Measurements from ENCODE around the gene FGFR1OP2.

The FGFR1OP2 gene

DNA sequence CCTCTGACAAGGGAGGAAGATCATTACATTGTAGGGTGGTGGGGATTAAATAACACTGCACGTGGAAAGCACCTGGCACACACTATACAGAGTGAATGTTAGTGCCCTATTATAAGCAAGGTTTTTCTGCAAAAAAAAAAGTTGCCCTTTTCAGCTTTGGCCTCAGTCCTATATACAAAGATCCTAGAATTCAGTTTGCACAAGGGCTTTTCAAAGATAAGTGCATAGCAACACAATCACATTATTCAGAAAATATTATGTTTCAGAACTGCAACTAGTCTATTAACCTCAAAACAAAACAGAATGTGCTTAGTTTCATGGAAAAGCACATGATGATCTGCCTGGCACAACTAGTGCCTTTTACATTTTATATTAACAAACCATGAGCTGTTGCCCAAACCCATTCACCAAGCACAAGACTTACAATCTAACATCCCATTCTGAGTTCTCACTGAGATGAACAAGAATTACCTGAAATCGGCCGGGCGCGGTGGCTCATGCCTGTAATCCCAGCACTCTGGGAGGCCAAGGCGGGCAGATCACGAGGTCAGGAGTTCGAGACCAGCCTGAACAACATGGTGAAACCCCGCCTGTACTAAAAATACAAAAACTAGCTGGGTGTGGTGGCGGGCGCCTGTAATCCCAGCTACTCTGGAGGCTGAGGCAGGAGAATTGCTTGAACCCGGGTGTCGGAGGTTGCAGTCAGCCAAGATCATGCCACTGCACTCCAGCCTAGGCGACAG lies 74.1 kb downstream of the FGFR1OP2 start:
- Histone ChIP-seq H3K9ac (ENCODE audit: low read length) (no peak overlapping the region), H2BK15ac (replicated peaks; ENCODE audit: low read depth) (no peak overlapping the region), H3K27ac (ENCODE audit: low read depth, low read length) (no peak overlapping the region), H3K4me1 (ENCODE audit: control insufficient read depth, low read depth, low read length) (peaks cover 5% of the 10 kb centered on the region), H3K27me3 (ENCODE audit: insufficient read depth, low read length, poor library complexity) (no peaks in the 10 kb centered on the region), H3K23ac (ENCODE audit: low read length) (no peak overlapping the region), H3K56ac (ENCODE audit: low read length) (no peak overlapping the region), H3K4ac (ENCODE audit: low read depth, low read length) (no peak overlapping the region), H3K4me3 (ENCODE audit: low read length) (no peak overlapping the region), H2BK5ac (ENCODE audit: low read length) (no peak overlapping the region), H3K79me1 (ENCODE audit: low read length) (no peaks in the 10 kb centered on the region), H3K36me3 (ENCODE audit: control insufficient read depth, insufficient read depth, low read length) (no peaks in the 10 kb centered on the region), H2BK120ac (ENCODE audit: low read depth, low read length) (no peak overlapping the region), H3K79me2 (ENCODE audit: control insufficient read depth, insufficient read depth, low read length) (no peaks in the 10 kb centered on the region), H4K5ac (ENCODE audit: low read length) (no peak overlapping the region), H4K8ac (ENCODE audit: low read depth, low read length) (no peak overlapping the region), H3K4me2 (ENCODE audit: low read length) (no peak overlapping the region), H3K18ac (ENCODE audit: low read length) (no peak overlapping the region), H2AK5ac (ENCODE audit: low read length) (no peak overlapping the region)
- WGBS (ENCODE audit: extremely low coverage, insufficient coverage, low lambda C conversion rate), result no CpG with 5 or more reads among the region's 14 CpGs
- no peak for DNase-seq

DNA sequence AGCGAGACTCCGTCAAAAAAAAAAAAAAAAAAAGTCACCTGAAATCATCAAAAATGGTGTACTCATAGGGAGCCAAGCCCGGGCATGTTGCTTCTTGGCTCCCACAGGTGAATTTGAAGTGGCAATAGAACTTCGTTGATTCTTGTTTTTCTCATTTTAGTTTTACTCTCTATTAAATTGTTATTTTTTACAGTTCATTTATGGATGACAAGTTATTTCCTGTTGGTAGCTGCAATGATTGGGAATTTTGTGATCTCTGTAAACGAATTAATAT lies 74.6 kb downstream of the FGFR1OP2 start:
- no peaks in the 10 kb centered on the region for H3K79me1 ChIP-seq (ENCODE audit: low read length)
- H3K27me3 ChIP-seq (ENCODE audit: insufficient read depth, low read length, poor library complexity), result no peaks in the 10 kb centered on the region
- no peak overlapping the region for H2AK5ac ChIP-seq (ENCODE audit: low read length)
- no peak overlapping the region for H3K18ac ChIP-seq (ENCODE audit: low read length)
- H3K79me2 ChIP-seq (ENCODE audit: control insufficient read depth, insufficient read depth, low read length), result no peaks in the 10 kb centered on the region
- H4K5ac ChIP-seq (ENCODE audit: low read length), result no peak overlapping the region
- DNase-seq, result no peak
- H3K56ac ChIP-seq (ENCODE audit: low read length), result no peak overlapping the region
- H3K4ac ChIP-seq (ENCODE audit: low read depth, low read length), result no peak overlapping the region
- H2BK15ac ChIP-seq (replicated peaks; ENCODE audit: low read depth), result no peak overlapping the region
- no peak overlapping the region for H3K9ac ChIP-seq (ENCODE audit: low read length)
- H3K4me3 ChIP-seq (ENCODE audit: low read length), result no peak overlapping the region
- no peak overlapping the region for H3K23ac ChIP-seq (ENCODE audit: low read length)
- no peak overlapping the region for H2BK5ac ChIP-seq (ENCODE audit: low read length)
- H2BK120ac ChIP-seq (ENCODE audit: low read depth, low read length), result no peak overlapping the region
- H3K27ac ChIP-seq (ENCODE audit: low read depth, low read length), result no peak overlapping the region
- no peaks in the 10 kb centered on the region for H3K36me3 ChIP-seq (ENCODE audit: control insufficient read depth, insufficient read depth, low read length)
- WGBS (ENCODE audit: extremely low coverage, insufficient coverage, low lambda C conversion rate), result no CpG with 5 or more reads among the region's 5 CpGs
- H3K4me1 ChIP-seq (ENCODE audit: control insufficient read depth, low read depth, low read length), result peaks cover 5% of the 10 kb centered on the region
- H4K8ac ChIP-seq (ENCODE audit: low read depth, low read length), result no peak overlapping the region
- no peak overlapping the region for H3K4me2 ChIP-seq (ENCODE audit: low read length)

DNA sequence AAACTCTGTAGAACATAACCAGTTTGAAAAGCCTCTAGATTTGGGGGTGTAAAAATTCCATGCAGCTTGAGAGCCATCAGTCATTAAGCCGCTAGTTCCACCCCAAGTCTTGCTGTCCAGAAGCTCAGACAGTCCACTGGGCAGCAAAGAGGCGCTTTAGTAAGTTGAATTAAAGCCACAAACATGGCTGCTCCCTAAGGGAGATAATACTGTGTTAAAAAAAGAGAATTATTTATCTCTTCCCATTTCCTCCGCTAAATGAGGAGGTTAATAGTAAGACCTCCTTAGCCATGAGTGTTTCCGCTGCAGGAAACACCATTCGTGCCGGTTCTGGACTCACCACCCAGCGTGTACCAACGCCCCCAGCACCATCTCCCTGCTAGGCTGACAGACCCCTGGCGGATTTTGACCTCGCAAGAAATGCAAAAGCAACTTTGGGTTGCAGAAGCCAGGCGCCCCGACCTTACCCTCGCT lies 75.4 kb downstream of the FGFR1OP2 start:
- DNase-seq, result no peak
- Histone ChIP-seq H4K8ac (ENCODE audit: low read depth, low read length) (no peak overlapping the region), H3K79me2 (ENCODE audit: control insufficient read depth, insufficient read depth, low read length) (no peaks in the 10 kb centered on the region), H3K27ac (ENCODE audit: low read depth, low read length) (peak overlapping the region; percentile 73), H3K4me3 (ENCODE audit: low read length) (peak overlapping the region; percentile 86), H4K5ac (ENCODE audit: low read length) (no peak overlapping the region), H3K18ac (ENCODE audit: low read length) (peak overlapping the region; percentile 85), H3K23ac (ENCODE audit: low read length) (peak overlapping the region; percentile 49), H2BK120ac (ENCODE audit: low read depth, low read length) (peak overlapping the region; percentile 3), H3K4ac (ENCODE audit: low read depth, low read length) (peak overlapping the region; percentile 36), H3K56ac (ENCODE audit: low read length) (peak overlapping the region; percentile 87), H3K4me2 (ENCODE audit: low read length) (peak overlapping the region; percentile 69), H3K27me3 (ENCODE audit: insufficient read depth, low read length, poor library complexity) (no peaks in the 10 kb centered on the region), H3K4me1 (ENCODE audit: control insufficient read depth, low read depth, low read length) (peaks cover 5% of the 10 kb centered on the region), H3K36me3 (ENCODE audit: control insufficient read depth, insufficient read depth, low read length) (no peaks in the 10 kb centered on the region), H2BK15ac (replicated peaks; ENCODE audit: low read depth) (no peak overlapping the region), H2BK5ac (ENCODE audit: low read length) (no peak overlapping the region), H3K79me1 (ENCODE audit: low read length) (no peaks in the 10 kb centered on the region), H3K9ac (ENCODE audit: low read length) (peak overlapping the region; percentile 76), H2AK5ac (ENCODE audit: low read length) (no peak overlapping the region)
- WGBS (ENCODE audit: extremely low coverage, insufficient coverage, low lambda C conversion rate), result no CpG with 5 or more reads among the region's 13 CpGs

DNA sequence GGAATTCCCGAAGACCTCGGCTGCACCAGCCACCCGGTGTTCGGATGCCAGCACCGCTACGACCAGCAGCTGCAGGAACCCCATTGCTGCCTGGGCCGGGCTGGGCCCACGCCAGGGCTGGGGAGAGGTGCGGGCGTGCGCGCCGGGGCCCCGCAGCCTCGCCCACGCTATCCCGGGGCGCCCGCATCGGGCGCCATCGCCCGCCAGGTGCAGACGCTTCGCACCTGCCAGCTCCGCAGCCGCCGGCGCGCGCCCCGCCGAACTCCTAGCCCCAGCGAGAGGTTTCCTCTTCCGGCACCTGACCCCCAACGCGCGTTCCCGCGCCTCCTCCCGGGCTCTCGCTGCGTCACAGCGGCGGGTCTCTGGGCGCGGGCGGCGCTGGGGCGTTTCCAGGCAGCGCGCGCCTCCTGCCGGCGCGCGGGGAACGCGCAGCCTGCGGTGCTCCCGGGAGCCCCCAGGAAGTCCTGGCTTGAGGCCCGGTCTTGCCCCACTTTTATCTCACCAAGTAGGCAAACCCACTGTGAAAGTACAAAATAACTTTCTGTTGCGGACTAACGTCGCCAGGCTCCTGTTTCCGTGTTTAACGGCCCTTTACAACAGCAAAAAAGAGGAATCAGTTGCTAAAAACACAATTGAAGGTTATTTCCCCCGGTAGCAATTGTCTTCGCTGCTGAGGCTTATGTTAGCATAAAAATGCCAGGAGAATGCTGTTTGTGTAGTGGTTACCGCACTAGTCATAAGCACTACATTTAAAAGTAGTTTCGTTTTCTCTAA lies 76.0 kb downstream of the FGFR1OP2 start, which contains the start of gene TM7SF3:
TSS of gene TM7SF3 (minus strand) at position 300 of the 774 bp plus-strand sequence. CDS start at position 84, 216 bp downstream.
- Histone ChIP-seq H3K36me3 (ENCODE audit: control insufficient read depth, insufficient read depth, low read length) (no peaks in the 10 kb centered on the region), H3K79me2 (ENCODE audit: control insufficient read depth, insufficient read depth, low read length) (no peaks in the 10 kb centered on the region), H2BK5ac (ENCODE audit: low read length) (peak within 1 kb of the TSS; percentile 28), H3K23ac (ENCODE audit: low read length) (peak within 1 kb of the TSS; percentile 49), H3K4me1 (ENCODE audit: control insufficient read depth, low read depth, low read length) (peaks cover 5% of the 10 kb centered on the region), H3K27ac (ENCODE audit: low read depth, low read length) (peak within 1 kb of the TSS; percentile 73), H2AK5ac (ENCODE audit: low read length) (no peak within 1 kb of the TSS), H3K4me2 (ENCODE audit: low read length) (peak within 1 kb of the TSS; percentile 69), H3K18ac (ENCODE audit: low read length) (peak within 1 kb of the TSS; percentile 85), H3K4ac (ENCODE audit: low read depth, low read length) (peak within 1 kb of the TSS; percentile 36), H3K4me3 (ENCODE audit: low read length) (peak within 1 kb of the TSS; percentile 86), H2BK15ac (replicated peaks; ENCODE audit: low read depth) (no peak within 1 kb of the TSS), H3K56ac (ENCODE audit: low read length) (peak within 1 kb of the TSS; percentile 87), H2BK120ac (ENCODE audit: low read depth, low read length) (peak within 1 kb of the TSS; percentile 3), H4K5ac (ENCODE audit: low read length) (no peak within 1 kb of the TSS), H4K8ac (ENCODE audit: low read depth, low read length) (peak within 1 kb of the TSS; percentile 98), H3K27me3 (ENCODE audit: insufficient read depth, low read length, poor library complexity) (no peaks in the 10 kb centered on the region), H3K79me1 (ENCODE audit: low read length) (no peaks in the 10 kb centered on the region), H3K9ac (ENCODE audit: low read length) (peak within 1 kb of the TSS; percentile 76)
- DNase-seq, result peak; percentile 94
- WGBS (ENCODE audit: extremely low coverage, insufficient coverage, low lambda C conversion rate), result no CpG with 5 or more reads among the region's 71 CpGs

DNA sequence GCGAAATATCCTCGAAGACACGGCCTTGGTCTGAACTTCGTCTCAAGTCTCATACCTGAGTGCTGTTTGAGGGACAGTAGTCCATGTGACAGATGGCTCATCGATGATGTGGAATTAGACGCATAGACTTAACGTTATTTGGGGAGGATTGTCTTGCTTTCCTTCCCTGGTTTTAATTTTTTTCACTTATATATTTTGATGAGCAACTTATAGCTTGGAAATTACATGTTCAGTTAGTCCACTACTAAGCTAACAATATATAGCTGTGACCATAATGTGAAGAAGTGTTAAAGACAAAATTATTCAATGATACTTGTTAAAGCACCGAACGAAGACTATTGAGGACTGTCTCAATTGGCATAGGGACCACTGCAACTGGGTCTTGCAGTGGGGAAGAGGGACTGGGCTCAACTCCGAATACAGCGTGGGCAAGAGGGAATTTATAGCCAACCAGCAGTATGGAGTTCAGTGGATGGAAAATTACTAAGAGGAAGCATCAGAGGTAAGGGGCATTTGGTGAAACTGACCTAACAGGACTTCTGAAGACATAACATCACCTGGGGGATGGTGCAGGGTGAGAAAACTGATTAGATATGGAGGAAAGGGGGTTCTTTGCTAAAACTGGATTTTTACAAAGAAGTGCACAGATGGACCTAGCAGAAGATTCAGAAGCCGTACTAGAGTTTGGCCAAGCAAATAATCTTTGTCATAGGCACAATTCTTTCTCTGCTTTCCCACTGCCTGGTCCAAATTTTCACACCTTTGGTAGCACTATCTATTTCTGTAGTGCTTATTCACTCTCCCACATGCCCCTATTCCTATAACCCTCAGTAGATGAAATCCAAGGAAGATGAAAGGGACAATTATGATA lies 76.8 kb downstream of the FGFR1OP2 start:
- H2AK5ac ChIP-seq (ENCODE audit: low read length), result no peak overlapping the region
- WGBS (ENCODE audit: extremely low coverage, insufficient coverage, low lambda C conversion rate), result no CpG with 5 or more reads among the region's 12 CpGs
- peaks cover 5% of the 10 kb centered on the region for H3K4me1 ChIP-seq (ENCODE audit: control insufficient read depth, low read depth, low read length)
- H3K23ac ChIP-seq (ENCODE audit: low read length), result no peak overlapping the region
- no peak overlapping the region for H3K4me2 ChIP-seq (ENCODE audit: low read length)
- H3K18ac ChIP-seq (ENCODE audit: low read length), result no peak overlapping the region
- peak overlapping the region; percentile 66 for H3K9ac ChIP-seq (ENCODE audit: low read length)
- peak overlapping the region; percentile 98 for H4K8ac ChIP-seq (ENCODE audit: low read depth, low read length)
- no peaks in the 10 kb centered on the region for H3K79me2 ChIP-seq (ENCODE audit: control insufficient read depth, insufficient read depth, low read length)
- H2BK120ac ChIP-seq (ENCODE audit: low read depth, low read length), result peak overlapping the region; percentile 2
- peak; percentile 28 for DNase-seq
- H2BK15ac ChIP-seq (replicated peaks; ENCODE audit: low read depth), result peak overlapping the region; percentile 19
- no peaks in the 10 kb centered on the region for H3K36me3 ChIP-seq (ENCODE audit: control insufficient read depth, insufficient read depth, low read length)
- H3K27ac ChIP-seq (ENCODE audit: low read depth, low read length), result no peak overlapping the region
- H3K27me3 ChIP-seq (ENCODE audit: insufficient read depth, low read length, poor library complexity), result no peaks in the 10 kb centered on the region
- no peak overlapping the region for H3K4me3 ChIP-seq (ENCODE audit: low read length)
- no peak overlapping the region for H3K4ac ChIP-seq (ENCODE audit: low read depth, low read length)
- no peak overlapping the region for H2BK5ac ChIP-seq (ENCODE audit: low read length)
- no peaks in the 10 kb centered on the region for H3K79me1 ChIP-seq (ENCODE audit: low read length)
- no peak overlapping the region for H4K5ac ChIP-seq (ENCODE audit: low read length)
- peak overlapping the region; percentile 84 for H3K56ac ChIP-seq (ENCODE audit: low read length)

All from mesendoderm (in vitro differentiated cells).